HepG2 (cell line): ENCODE results near the gene ASB16. TPM values are rescaled to one million over a fixed set of nuclear protein-coding genes. Genes with fewer than 3 reads are reported as not detected.
A peak's percentile ranks its signal among the peaks of the same experiment; 100 is the strongest.

Source experiments
- ATF4 ChIP-seq, 2 experiments: fragments of 450-650 bp in 1 of 2; sonication (generic) in 1 of 2; formaldehyde crosslinking; IDR thresholded peaks; 2 replicates each; pipeline versions ENCODE4 v1.5.0 to v1.8.0; 2020 to 2022; ENCODE audit warnings: mild to moderate bottlenecking in 1 of 2, missing genetic modification reagents in 1 of 2
- CENPBD1 ChIP-seq: sonication (generic); formaldehyde crosslinking; IDR thresholded peaks from 2 replicates; pipeline ENCODE4 v1.8.0; 2022; ENCODE audit warnings: missing genetic modification reagents, low read depth, mild to moderate bottlenecking, borderline replicate concordance
- CENPX ChIP-seq: sonication (generic); formaldehyde crosslinking; IDR thresholded peaks from 2 replicates; pipeline ENCODE4 v1.9.0; 2021; ENCODE audit warnings: mild to moderate bottlenecking, missing genetic modification reagents, moderate library complexity
- EEA1 ChIP-seq: sonication (generic); formaldehyde crosslinking; IDR thresholded peaks from 2 replicates; pipeline ENCODE4 v1.5.1; 2020; ENCODE audit warnings: mild to moderate bottlenecking, missing genetic modification reagents, borderline replicate concordance
- GMEB1 ChIP-seq: sonication (generic); formaldehyde crosslinking; IDR thresholded peaks from 2 replicates; pipeline ENCODE4 v1.5.1; 2020; ENCODE audit warnings: missing genetic modification reagents, mild to moderate bottlenecking, borderline replicate concordance
- HOXA9 ChIP-seq: sonication (generic); formaldehyde crosslinking; IDR thresholded peaks from 2 replicates; pipeline ENCODE4 v1.8.1; 2022; ENCODE audit warnings: missing genetic modification reagents, mild to moderate bottlenecking, moderate library complexity, borderline replicate concordance
- IRF2 ChIP-seq: IDR thresholded peaks from 2 replicates; pipeline ENCODE4 v1.6.1; 2018; ENCODE audit warnings: missing genetic modification reagents, missing compliant biosample characterization
- JARID2 ChIP-seq: sonication (generic); formaldehyde crosslinking; IDR thresholded peaks from 2 replicates; pipeline ENCODE4 v1.8.1; 2023; ENCODE audit warnings: missing genetic modification reagents, inconsistent platforms; ENCODE audit not compliant: insufficient replicate concordance
- MAX ChIP-seq: IDR thresholded peaks from 2 replicates; pipeline ENCODE4 v1.6.1; 2012; ENCODE audit warnings: inconsistent platforms
- MIER2 ChIP-seq: IDR thresholded peaks from 2 replicates; pipeline ENCODE4 v1.6.1; 2016; ENCODE audit warnings: missing biosample characterization, missing genetic modification reagents
- MTERF4 ChIP-seq: sonication (generic); formaldehyde crosslinking; IDR thresholded peaks from 2 replicates; pipeline ENCODE4 v1.8.0; 2023; ENCODE audit warnings: mild to moderate bottlenecking, missing genetic modification reagents
- NAIF1 ChIP-seq: sonication (generic); formaldehyde crosslinking; IDR thresholded peaks from 2 replicates; pipeline ENCODE4 v1.5.0; 2020; ENCODE audit warnings: mild to moderate bottlenecking, missing genetic modification reagents, borderline replicate concordance
- NFATC3 ChIP-seq: sonication (generic); formaldehyde crosslinking; IDR thresholded peaks from 2 replicates; pipeline ENCODE4 v1.5.1; 2020; ENCODE audit warnings: mild to moderate bottlenecking, missing genetic modification reagents
- PRMT3 ChIP-seq: sonication (generic); formaldehyde crosslinking; IDR thresholded peaks from 2 replicates; pipeline ENCODE4 v1.8.1; 2022; ENCODE audit warnings: low read depth, mild to moderate bottlenecking, moderate library complexity, missing genetic modification reagents, borderline replicate concordance
- RNF219 ChIP-seq: sonication (generic); formaldehyde crosslinking; IDR thresholded peaks from 2 replicates; pipeline ENCODE4 v1.5.0; 2020; ENCODE audit warnings: mild to moderate bottlenecking, missing genetic modification reagents
- SIX1 ChIP-seq: sonication (generic); formaldehyde crosslinking; IDR thresholded peaks from 2 replicates; pipeline ENCODE4 v1.4.0; 2020; ENCODE audit warnings: missing genetic modification reagents, borderline replicate concordance
- XRCC5 ChIP-seq: fragments of 200-400 bp; formaldehyde crosslinking; optimal IDR thresholded peaks from 2 replicates; pipeline ENCODE3; 2017; ENCODE audit warnings: mild to moderate bottlenecking, low read length
- YEATS2 ChIP-seq: sonication (generic); formaldehyde crosslinking; IDR thresholded peaks from 2 replicates; pipeline ENCODE4 v1.4.0; 2020; ENCODE audit warnings: missing genetic modification reagents, borderline replicate concordance
- ZNF282 ChIP-seq: fragments of 450-650 bp; IDR thresholded peaks from 2 replicates; pipeline ENCODE4 v1.6.1; 2018; ENCODE audit not compliant: partially characterized antibody
- ZNF331 ChIP-seq: sonication (generic); formaldehyde crosslinking; IDR thresholded peaks from 2 replicates; pipeline ENCODE4 v1.4.0; 2020; ENCODE audit warnings: missing genetic modification reagents
- ZNF615 ChIP-seq: sonication (generic); formaldehyde crosslinking; IDR thresholded peaks from 2 replicates; pipeline ENCODE4 v1.5.0; 2020; ENCODE audit warnings: mild to moderate bottlenecking, missing genetic modification reagents, borderline replicate concordance
- ZNF749 ChIP-seq: sonication (generic); formaldehyde crosslinking; IDR thresholded peaks from 2 replicates; pipeline ENCODE4 v1.8.0; 2022; ENCODE audit warnings: mild to moderate bottlenecking, missing genetic modification reagents, moderate library complexity, borderline replicate concordance
- polyA plus RNA-seq, 8 experiments: library from polyadenylated mRNA; depleted of rRNA in 3 of 8; stranded (reverse) in 7 of 8; unstranded in 1 of 8; fragments of >200 nt; fragmentation: Illumina TruSeq in 4 of 8; extraction: Trizol in 4 of 8; gene quantifications; 2 replicates each; pipeline versions ENCODE4 v1.2.1 to v1.2.3, GENCODE V29; 2011 to 2016; ENCODE audit warnings: low read depth in 4 of 8, missing spikeins in 1 of 8, mixed read lengths in 1 of 8; ENCODE audit not compliant: insufficient read depth in 1 of 8
- total RNA-seq, 5 experiments: library from RNA; depleted of rRNA; stranded (reverse); fragments of >200 nt; fragmentation: Illumina TruSeq; extraction: Trizol; gene quantifications; 2 replicates each; pipeline ENCODE4 v1.2.3, GENCODE V29; 2016; ENCODE audit warnings: low read depth in 1 of 5

ASB16 gene
- total and polyA plus RNA-seq, 2 of the 13 experiments (the other 11 are each of a cell fraction or from before 2014, with no cell fraction given) = 0.07 TPM; not detected in 1

- peak; percentile 57; the same call in 1 of the 2 replicates for TF ChIP-seq YEATS2 (CRISPR knock-in tag)
- no peak for TF ChIP-seq ZNF615 (CRISPR knock-in tag)
- no peak for TF ChIP-seq MIER2
- no peak for TF ChIP-seq ZNF282
- TF ChIP-seq MTERF4 = peak; percentile 92; the same call in 1 of the 2 replicates
- peak; percentile 60; the same call in 1 of the 2 replicates for TF ChIP-seq GMEB1
- TF ChIP-seq MAX = peak; percentile 94
- no peak for TF ChIP-seq CENPBD1 (CRISPR knock-in tag)
- TF ChIP-seq IRF2 (CRISPR knock-in tag) = peak; percentile 78
- peak; percentile 73; the same call in 1 of the 2 replicates for TF ChIP-seq NFATC3 (CRISPR knock-in tag)
- TF ChIP-seq SIX1 (CRISPR knock-in tag) = no peak
- TF ChIP-seq NAIF1 (CRISPR knock-in tag) = no peak
- no peak for TF ChIP-seq RNF219 (CRISPR knock-in tag)
- no peak for TF ChIP-seq PRMT3
- peak in 1 of 2 experiments; percentile 95; a peak in 2 of 4 replicates for TF ChIP-seq ATF4 (CRISPR knock-in tag; IDR thresholded peaks at IDR 0.05)
- no peak for TF ChIP-seq CENPX (CRISPR knock-in tag)
- TF ChIP-seq JARID2 (CRISPR knock-in tag) = peak; percentile 63
- no peak; the same call in 1 of the 2 replicates for TF ChIP-seq HOXA9 (CRISPR knock-in tag)
- peak; percentile 75 for TF ChIP-seq XRCC5
- no peak for TF ChIP-seq EEA1 (CRISPR knock-in tag)
- peak; percentile 17; the same call in 1 of the 2 replicates for TF ChIP-seq ZNF749
- TF ChIP-seq ZNF331 (CRISPR knock-in tag) = peak; percentile 52; the same call in 1 of the 2 replicates
These were observed 47.0 kb upstream of the ASB16 start, which contains the start of gene HDAC5 (continued) for GRCh38 chr17:44123356-44124117.
